H1 (cell line): ENCODE measurements around the gene SPAG16. TPM values are rescaled to one million over a fixed set of nuclear protein-coding genes. Genes with fewer than 3 reads are reported as not detected.

Source experiments
- CEBPB ChIP-seq: IDR thresholded peaks from 2 replicates; pipeline ENCODE4 v1.6.1; 2012; ENCODE audit warnings: low read depth, low read length
- KDM1A ChIP-seq: fragments of 200-600, 300-600 bp; sonication (generic); IDR thresholded peaks from 2 replicates; pipeline ENCODE4 v1.7.1; 2016; ENCODE audit warnings: mild to moderate bottlenecking, low read length, borderline replicate concordance
- KDM4A ChIP-seq: IDR thresholded peaks from one replicate; pipeline ENCODE4 v1.7.1; 2012; ENCODE audit warnings: low read depth, mild to moderate bottlenecking, moderate library complexity, low read length, inconsistent platforms; ENCODE audit not compliant: severe bottlenecking
- NANOG ChIP-seq: IDR thresholded peaks from 2 replicates; pipeline ENCODE4 v1.6.1; 2011; ENCODE audit warnings: low read length, low read depth, mild to moderate bottlenecking, inconsistent platforms; ENCODE audit not compliant: insufficient read depth, poor library complexity, severe bottlenecking
- POLR2AphosphoS5 ChIP-seq: IDR thresholded peaks from 2 replicates; pipeline ENCODE4 v1.6.1; 2011; ENCODE audit warnings: low read depth, low read length
- TAF7 ChIP-seq: optimal IDR thresholded peaks from 2 replicates; pipeline ENCODE3; 2011; ENCODE audit warnings: low read depth, mild to moderate bottlenecking, inconsistent platforms, low read length, moderate library complexity, borderline replicate concordance
- ZNF274 ChIP-seq: IDR thresholded peaks from 2 replicates; pipeline ENCODE4 v1.7.0; 2012; ENCODE audit warnings: low read length, borderline replicate concordance; ENCODE audit errors: extremely low read depth
- polyA plus RNA-seq, 7 experiments: library from polyadenylated mRNA; depleted of rRNA in 3 of 7; stranded (reverse) in 5 of 7; unstranded in 2 of 7; fragments of >200 nt in 5 of 7; fragments of 200-250 nt in 2 of 7; gene quantifications; 1 replicate in 5 of 7; 2 replicates in 1 of 7; 4 replicates in 1 of 7; pipeline versions ENCODE4 v1.2.1 to v1.2.3, GENCODE V29; 2011 to 2013; ENCODE audit warnings: missing spikeins in 2 of 7, mixed read lengths in 2 of 7
- total RNA-seq: library from RNA; stranded (reverse); fragmentation: NEBNext Ultra II Directional; extraction: Animal tissue kit (Norgen Biotek cat#: 25700); gene quantifications from 2 replicates; pipeline ENCODE4 v1.2.1, GENCODE V29; 2021
- TF ChIP-seq, protein P1 (sequence below): fragments of 300-600 bp; sonication (generic); IDR thresholded peaks from 2 replicates; pipeline ENCODE4 v1.7.1; 2012; ENCODE audit warnings: low read length, moderate library complexity, mild to moderate bottlenecking, inconsistent platforms; ENCODE audit not compliant: insufficient replicate concordance
- TF ChIP-seq, protein P2 (sequence below): IDR thresholded peaks from 2 replicates; pipeline ENCODE4 v1.6.1; 2011; ENCODE audit warnings: low read depth, mild to moderate bottlenecking, low read length; ENCODE audit not compliant: insufficient read depth

Gene SPAG16
- total and polyA plus RNA-seq, 2 of the 8 experiments (the other 6 are each of a cell fraction or from before 2014, with no cell fraction given) = 6.0 to 14.9 TPM

DNA sequence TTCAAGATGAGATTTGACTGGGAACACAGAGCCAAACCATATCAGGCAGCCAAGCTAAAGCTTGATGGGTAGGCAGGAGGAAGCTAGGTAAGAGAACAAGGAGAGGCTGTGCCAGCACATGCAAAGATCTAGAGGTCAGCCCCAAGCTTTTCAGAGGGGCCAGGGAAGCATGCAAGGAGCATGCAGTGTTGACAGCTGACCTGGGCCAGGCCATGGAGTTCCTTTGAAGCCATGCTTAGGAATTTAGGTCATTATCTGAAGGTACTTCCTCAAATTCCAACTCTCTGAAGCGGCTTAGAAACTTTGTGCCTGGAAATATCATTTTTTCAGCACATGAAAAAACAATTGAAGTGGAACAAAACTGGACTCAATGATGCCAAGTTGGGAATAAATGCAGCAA is 130.8 kb downstream of the SPAG16 start (continued):
- TF ChIP-seq, protein P1, sequence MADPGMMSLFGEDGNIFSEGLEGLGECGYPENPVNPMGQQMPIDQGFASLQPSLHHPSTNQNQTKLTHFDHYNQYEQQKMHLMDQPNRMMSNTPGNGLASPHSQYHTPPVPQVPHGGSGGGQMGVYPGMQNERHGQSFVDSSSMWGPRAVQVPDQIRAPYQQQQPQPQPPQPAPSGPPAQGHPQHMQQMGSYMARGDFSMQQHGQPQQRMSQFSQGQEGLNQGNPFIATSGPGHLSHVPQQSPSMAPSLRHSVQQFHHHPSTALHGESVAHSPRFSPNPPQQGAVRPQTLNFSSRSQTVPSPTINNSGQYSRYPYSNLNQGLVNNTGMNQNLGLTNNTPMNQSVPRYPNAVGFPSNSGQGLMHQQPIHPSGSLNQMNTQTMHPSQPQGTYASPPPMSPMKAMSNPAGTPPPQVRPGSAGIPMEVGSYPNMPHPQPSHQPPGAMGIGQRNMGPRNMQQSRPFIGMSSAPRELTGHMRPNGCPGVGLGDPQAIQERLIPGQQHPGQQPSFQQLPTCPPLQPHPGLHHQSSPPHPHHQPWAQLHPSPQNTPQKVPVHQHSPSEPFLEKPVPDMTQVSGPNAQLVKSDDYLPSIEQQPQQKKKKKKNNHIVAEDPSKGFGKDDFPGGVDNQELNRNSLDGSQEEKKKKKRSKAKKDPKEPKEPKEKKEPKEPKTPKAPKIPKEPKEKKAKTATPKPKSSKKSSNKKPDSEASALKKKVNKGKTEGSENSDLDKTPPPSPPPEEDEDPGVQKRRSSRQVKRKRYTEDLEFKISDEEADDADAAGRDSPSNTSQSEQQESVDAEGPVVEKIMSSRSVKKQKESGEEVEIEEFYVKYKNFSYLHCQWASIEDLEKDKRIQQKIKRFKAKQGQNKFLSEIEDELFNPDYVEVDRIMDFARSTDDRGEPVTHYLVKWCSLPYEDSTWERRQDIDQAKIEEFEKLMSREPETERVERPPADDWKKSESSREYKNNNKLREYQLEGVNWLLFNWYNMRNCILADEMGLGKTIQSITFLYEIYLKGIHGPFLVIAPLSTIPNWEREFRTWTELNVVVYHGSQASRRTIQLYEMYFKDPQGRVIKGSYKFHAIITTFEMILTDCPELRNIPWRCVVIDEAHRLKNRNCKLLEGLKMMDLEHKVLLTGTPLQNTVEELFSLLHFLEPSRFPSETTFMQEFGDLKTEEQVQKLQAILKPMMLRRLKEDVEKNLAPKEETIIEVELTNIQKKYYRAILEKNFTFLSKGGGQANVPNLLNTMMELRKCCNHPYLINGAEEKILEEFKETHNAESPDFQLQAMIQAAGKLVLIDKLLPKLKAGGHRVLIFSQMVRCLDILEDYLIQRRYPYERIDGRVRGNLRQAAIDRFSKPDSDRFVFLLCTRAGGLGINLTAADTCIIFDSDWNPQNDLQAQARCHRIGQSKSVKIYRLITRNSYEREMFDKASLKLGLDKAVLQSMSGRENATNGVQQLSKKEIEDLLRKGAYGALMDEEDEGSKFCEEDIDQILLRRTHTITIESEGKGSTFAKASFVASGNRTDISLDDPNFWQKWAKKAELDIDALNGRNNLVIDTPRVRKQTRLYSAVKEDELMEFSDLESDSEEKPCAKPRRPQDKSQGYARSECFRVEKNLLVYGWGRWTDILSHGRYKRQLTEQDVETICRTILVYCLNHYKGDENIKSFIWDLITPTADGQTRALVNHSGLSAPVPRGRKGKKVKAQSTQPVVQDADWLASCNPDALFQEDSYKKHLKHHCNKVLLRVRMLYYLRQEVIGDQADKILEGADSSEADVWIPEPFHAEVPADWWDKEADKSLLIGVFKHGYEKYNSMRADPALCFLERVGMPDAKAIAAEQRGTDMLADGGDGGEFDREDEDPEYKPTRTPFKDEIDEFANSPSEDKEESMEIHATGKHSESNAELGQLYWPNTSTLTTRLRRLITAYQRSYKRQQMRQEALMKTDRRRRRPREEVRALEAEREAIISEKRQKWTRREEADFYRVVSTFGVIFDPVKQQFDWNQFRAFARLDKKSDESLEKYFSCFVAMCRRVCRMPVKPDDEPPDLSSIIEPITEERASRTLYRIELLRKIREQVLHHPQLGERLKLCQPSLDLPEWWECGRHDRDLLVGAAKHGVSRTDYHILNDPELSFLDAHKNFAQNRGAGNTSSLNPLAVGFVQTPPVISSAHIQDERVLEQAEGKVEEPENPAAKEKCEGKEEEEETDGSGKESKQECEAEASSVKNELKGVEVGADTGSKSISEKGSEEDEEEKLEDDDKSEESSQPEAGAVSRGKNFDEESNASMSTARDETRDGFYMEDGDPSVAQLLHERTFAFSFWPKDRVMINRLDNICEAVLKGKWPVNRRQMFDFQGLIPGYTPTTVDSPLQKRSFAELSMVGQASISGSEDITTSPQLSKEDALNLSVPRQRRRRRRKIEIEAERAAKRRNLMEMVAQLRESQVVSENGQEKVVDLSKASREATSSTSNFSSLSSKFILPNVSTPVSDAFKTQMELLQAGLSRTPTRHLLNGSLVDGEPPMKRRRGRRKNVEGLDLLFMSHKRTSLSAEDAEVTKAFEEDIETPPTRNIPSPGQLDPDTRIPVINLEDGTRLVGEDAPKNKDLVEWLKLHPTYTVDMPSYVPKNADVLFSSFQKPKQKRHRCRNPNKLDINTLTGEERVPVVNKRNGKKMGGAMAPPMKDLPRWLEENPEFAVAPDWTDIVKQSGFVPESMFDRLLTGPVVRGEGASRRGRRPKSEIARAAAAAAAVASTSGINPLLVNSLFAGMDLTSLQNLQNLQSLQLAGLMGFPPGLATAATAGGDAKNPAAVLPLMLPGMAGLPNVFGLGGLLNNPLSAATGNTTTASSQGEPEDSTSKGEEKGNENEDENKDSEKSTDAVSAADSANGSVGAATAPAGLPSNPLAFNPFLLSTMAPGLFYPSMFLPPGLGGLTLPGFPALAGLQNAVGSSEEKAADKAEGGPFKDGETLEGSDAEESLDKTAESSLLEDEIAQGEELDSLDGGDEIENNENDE = no peak
- TF ChIP-seq KDM4A (no peak), ZNF274 (no peak), POLR2AphosphoS5 (no peak), KDM1A (no peak), NANOG (no peak), TAF7 (no peak), CEBPB (no peak)
- TF ChIP-seq, protein P2, sequence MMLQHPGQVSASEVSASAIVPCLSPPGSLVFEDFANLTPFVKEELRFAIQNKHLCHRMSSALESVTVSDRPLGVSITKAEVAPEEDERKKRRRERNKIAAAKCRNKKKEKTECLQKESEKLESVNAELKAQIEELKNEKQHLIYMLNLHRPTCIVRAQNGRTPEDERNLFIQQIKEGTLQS = no peak
